Stimulated activated CD8-positive, alpha-beta memory T cell treated with anti-CD3 and anti-CD28 coated beads, Interleukin-4, amount 100 ng/mL, for 24 hours (primary cell): ENCODE data around the gene ATAD2B.
"Not testable (repeated sequence)": the region's sequence is repeated elsewhere in the genome, so short reads cannot be mapped to it uniquely, and the experiment has no call there.

Source experiments
- DNase-seq: peaks from one replicate; pipeline ENCODE4 v3.0.0-alpha.2; 2020; ENCODE audit warnings: low read depth

Gene ATAD2B

DNA sequence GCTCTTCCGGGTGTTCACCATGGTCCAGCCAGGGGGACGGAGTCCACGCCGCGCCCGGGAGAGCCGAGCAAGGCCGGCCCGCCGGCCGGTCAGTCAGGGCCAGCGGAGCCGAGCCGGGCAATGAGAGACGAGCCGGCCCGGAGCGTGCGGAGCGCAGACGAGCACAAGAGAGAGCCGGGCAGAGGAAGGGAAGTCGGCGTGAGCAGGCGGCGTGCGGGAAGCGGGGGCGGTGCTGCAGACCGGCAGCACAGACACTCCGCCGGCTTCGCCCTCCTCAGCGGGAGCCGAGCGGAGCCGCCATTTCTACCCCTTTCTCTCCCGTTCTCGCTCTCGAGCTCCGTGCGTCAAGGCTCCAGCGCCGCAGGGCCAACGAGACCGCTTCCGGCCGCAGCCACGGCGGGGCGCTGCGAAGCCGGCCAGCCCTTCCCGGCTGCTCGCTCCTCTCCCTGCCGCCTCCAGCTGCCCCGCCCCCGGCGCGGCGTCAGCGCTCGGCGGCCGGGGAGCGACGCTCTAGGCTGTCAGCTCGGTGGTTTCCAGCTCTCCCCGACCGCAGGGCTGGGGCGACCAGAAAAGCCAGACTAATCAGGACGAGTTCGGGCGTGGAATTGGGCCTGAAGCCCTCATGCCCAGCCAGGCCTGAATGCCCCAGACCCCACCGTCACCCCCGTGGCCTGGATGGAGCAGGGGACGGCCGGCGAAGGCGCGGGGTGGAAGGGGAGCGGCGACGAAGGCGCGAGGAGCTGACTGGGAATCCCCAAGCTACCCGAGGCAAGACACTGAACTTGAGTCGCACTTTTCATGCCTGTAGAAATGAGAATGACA, at the start of gene ATAD2B:
Gene ATAD2B, minus strand, starts transcription at position 374 of the 822 bp plus-strand sequence. Its CDS starts 353 bp downstream, at position 21.
- DNase-seq: peak; percentile 90

DNA sequence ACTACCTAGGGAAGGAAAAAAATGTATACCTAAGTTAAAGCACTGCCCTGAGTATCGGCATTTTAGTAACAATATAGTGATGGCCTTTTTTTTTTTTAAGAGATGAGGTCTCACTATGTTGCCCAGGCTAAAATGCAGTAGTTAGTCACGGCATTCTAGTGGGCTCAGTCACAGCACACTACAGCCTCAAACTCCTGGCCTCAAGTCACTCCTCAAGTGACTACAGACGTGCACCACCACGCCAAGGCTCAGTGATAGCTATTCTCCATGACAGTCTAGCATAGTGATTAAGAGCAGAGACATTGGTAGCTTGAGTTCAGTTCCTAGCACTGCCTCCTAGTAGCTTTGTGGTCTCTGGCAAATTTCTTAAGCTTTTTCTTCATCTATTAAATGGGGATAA, 40.9 kb upstream of the ATAD2B start:
- DNase-seq: no peak

DNA sequence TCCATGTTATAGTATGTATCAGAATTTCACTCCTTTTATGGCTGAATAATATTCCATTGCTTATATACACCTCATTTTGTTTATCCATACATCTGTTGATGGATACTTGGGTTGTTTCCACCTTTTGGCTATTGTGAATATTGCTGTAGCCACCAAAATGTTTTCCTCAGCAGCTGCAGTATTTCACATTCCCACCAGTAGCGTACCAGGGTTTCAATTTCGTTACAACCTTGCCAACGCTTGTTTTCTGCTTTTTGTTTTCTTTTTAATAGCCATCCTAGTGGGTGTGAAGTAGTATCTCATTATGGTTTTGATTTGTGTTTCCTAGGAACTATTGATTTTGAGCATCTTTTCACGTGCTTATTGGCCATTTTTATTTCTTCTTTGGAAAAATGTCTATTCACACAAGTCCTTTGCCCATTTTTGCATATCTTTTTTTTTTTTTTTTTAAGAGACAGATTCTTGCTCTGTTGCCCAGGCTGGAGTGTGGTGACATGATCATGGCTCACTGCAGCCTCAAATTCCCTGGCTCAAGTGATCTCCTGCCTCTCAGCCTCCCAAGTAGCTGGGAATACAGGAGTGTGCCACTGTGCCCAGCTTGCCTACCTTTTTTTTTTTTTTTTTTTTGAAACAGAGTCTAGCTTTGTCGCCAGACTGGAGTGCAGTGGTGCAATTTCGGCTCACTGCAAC, 27.5 kb upstream of the ATAD2B start:
- no peak for DNase-seq

DNA sequence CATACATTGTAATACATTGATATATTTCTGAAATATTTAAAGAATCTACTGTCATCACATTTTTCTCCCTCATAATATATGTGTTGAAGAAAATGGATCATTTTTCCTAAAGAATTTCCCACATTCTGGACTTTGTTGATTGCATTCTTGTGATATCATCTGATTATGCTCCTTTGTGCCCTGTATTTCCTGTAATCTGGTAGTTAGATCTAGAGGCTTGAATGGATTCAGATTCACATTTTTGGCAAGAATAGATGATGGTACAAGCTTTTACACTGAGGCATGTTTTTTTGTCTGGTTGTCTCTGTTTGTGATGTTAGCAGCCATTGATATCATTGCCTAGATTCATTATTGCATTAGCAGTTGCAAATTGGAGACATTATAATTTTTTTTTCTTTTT, 26.7 kb upstream of the ATAD2B start:
- DNase-seq: no peak

DNA sequence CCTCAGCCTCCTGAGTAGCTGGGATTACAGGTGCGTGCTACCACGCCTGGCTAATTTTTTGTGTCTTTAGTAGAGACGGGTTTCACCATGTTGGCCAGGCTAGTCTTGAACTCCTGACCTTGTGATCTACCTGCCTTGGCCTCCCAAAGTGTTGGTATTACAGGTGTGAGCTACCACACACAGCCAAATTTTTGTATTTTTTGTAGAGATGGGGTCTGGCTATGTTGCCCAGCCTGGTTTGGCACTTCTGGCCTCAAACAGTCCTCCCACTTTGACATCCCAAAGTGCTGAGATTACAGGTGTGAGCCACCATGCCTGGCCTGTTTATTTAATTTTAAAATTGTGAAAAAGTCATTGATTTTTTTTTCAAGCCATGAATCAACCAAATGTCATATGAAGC, 25.6 kb upstream of the ATAD2B start:
- DNase-seq: not testable (repeated sequence)

DNA sequence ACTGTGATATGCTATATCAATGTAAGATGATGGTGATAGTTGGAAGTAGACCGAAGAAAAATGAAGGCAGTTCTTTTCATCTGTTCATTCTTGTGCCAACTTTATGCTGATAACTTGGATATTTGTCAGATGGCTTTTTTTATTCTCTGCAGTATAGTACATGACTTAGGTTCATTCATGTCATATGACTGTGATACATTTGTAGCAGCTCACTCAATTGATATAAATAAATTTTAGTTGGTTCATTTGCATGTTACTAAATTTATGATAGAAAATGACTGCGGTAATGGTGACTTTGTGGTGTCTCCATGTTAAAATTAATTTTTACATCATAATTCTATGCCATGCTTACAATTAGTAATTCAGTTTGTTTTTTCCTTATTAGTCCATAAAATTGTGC, 20.4 kb upstream of the ATAD2B start:
- no peak for DNase-seq

DNA sequence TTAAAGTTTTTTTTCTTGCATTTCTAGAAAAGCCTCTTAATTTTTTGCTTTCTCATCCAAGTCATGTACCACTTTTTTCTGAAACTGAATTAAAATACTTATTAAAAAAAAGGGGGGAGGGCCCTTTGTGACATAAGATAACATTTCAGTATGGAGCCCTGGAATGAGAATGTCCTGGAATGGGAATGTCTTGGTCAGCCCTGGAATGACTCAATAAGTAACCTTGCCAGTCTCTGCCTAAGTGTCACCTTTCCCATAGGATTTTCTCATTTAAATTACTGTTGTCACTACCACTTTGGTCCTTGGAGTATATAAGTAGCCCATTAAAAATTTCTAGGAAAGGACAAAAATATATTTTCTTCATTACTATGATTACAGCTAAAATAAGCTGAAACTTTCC, 18.1 kb upstream of the ATAD2B start:
- no peak for DNase-seq

DNA sequence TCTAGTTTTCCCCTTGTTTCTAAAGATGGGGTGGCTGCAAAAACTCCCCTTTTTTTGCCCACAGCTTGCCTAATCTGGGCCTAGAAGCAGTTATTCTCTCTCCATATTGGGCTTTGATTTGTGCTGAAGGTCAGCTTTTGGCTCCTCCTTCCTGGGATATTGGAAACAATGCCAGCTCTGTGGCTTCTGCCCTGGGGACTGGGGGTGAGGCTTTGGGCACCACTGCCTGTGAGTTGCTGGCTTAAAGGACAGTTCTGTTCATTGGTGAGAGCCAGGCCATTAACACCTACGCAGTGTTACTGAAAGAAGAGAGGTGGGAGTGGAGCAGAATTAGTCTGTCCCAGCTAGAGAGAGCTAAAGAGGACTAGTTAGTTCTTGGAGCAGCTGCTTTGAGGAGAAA, 17.6 kb upstream of the ATAD2B start:
- no peak for DNase-seq

DNA sequence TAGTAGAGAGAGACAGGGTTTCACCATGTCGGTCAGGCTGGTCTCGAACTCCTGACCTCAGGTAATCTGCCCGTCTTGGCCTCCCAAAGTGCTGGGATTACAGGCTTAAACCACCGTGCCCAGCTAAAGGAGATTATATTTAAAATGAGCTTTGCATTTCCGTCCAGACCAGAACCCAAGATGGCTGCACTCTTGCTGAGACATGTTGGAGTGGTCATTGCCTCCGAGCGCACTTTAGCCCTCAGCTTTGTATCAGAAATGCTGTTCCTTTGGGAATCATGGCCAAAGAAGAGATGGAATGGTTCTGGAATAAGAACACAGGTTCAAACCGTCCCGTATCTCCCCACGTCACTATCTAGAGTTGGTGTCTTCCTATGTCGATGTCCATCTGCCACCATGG, 16.7 kb upstream of the ATAD2B start:
- DNase-seq: no peak

DNA sequence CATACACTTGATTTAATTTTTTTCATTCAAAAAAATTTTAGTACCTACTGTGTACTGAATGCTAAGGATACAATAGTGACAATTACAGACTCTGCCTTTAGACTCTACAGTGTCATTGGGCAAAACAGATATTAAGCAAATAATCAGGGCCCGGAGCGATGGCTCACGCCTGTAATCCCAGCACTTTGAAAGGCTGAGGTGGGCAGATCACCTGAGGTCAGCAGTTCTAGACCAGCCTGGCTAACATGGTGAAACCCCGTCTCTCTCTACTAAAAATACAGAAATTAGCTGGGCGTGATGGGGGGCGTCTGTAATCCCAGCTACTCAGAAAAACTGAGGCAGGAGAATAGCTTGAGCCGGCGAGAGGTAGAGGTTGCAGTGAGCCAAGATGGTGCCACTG, 14.7 kb upstream of the ATAD2B start:
- no peak for DNase-seq

DNA sequence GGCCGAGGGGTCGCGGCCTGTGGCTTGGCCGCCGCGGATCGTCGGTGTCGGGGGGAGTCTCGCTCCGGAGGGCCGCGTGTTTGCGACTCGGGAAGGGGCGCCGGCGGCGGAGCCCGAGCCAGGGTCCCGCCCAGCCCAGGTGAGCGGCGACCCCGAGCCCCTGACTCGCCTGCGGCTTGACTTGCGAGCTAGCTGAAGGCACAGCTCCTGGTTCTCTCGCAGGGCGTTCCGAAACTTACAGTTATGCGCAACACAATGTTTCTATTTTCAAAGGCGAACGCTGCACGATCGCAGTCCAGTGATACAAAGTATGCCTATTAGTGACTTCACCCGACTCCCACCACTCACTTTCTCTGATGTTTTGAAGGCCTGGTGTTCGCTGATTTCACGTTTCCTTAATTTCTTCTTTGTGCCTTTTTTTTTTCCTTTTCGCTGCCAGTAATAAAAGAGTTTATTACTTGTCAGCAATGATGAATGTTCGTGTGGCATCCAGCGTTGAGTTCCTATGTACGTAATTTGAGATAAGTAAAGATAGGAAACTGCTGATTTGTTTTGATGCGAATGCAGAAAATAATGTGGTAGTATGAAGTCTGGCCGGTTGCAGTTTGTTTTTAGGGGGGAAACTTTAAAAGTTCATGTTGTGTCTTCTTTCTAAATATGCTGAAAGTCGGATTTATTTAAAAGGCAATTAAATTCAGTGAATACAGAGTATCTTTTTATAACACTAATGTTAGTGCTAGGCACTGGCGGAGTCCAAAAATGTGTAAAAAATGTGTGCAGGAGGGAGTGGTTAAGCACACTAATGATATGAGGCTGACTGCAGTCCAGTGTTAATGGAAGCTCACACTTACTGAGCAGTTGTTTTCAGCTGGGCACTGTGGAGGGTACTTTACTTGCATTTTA, 14.0 kb upstream of the ATAD2B start:
- DNase-seq: no peak

DNA sequence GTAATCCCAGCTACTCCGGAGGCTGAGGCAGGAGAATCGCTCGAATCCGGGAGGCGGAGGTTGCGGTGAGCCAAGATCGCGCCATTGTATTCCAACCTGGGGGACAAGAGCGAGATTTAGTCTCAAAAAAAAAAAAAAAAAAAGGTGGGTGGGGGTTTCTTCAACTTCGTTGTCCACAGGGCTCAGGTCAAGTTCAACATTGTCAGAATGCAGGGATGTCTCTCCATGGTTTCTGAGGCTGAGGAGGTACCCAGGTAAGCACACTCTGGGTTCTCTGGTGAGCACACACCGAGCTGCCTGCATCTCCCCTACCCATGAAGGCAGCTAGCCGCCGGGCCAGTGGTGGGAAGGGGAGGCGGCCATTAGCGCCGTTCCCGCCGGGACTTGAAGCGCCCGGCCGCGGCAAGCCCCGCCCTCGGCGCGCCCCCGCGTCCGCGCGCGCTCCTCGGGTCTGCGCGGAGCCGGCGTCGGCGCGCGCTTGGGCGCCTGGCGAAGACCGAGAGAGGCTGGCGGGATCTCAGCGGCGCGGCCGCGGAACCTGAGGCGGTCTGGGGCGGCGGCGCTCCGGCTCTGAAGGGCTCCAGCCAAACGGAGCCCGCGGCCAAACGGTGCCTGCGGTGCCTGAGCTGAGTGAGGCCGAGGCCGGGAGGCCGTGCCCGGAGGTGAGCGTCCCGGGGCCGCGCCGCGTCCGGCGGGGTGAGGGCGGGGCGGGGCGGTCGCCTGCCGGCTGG, 13.2 kb upstream of the ATAD2B start, which contains the start of gene UBXN2A:
Gene UBXN2A, plus strand, starts transcription at position 477 of the 731 bp plus-strand sequence. CDS start 17,852 bp downstream, outside the sequence.
- DNase-seq: peak; percentile 60

DNA sequence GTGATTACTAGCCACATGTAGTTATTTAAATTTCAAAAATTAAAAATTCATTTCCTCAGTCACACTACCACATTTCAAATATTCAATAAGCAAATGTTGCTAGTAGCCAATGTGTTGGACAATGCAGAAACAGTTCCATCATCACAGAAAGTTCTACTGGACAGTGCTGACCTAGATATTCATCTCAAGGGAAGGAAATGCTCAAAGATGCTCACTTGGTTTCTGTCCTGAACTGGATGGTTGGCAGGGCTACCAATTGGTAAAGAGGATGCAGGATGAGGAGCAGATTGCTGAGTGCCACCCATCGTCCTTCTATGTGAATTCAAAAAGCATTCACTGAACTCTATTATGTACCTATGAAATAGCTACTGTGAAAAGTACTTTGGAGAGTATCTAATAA, 7.3 kb upstream of the ATAD2B start:
- no peak for DNase-seq

DNA sequence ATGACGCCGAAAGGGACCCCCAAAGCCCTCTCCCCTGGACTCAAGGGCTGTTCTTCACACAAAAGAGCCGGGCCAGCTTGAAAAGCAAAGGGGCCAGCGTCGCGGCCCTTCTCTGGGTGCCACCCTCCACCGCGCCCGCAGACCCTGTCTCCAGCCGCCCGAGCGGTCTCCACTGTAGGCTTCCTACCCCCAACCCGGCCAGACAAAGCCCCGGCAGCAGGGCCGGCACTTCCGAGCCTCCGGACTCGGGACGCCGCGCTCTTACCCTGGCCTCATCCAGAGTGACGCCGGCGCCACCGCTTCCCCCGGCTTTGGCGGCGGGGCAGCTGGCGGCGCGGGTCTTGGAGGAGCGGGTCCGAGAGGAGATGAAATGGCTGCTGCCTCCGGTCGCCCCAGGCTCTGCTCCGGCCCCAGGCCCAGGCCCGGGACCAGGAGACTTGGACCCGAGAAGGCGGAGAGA, 603 bp downstream of the ATAD2B start:
- no peak for DNase-seq

DNA sequence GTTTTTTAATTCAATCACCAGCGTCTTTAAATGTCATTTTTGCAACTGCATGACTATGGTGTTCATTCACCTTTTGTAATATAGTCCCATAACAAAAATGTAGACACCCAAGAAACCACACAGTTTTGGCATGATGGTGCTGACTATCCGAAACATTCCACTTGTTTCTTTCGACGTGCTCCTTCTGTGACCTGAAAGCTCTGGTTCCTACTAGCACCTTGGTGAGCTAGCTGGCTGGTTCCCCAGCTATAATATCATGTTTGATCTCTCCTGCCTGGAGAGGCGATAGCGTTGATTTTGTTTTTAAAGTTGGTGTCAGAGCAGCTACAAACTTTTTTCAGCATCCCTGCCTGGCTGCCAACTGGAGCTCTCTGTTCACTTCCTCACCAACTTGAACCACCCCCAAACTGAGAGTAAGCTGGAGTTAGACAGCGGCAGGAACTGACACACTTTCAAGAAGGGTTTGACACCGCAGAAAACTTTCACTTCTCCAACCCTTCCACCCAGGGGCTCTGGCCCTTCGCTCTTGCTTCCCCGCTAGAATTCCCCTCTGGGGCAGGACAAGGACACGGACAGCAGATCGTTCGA, 1.1 kb downstream of the ATAD2B start:
- no peak for DNase-seq

DNA sequence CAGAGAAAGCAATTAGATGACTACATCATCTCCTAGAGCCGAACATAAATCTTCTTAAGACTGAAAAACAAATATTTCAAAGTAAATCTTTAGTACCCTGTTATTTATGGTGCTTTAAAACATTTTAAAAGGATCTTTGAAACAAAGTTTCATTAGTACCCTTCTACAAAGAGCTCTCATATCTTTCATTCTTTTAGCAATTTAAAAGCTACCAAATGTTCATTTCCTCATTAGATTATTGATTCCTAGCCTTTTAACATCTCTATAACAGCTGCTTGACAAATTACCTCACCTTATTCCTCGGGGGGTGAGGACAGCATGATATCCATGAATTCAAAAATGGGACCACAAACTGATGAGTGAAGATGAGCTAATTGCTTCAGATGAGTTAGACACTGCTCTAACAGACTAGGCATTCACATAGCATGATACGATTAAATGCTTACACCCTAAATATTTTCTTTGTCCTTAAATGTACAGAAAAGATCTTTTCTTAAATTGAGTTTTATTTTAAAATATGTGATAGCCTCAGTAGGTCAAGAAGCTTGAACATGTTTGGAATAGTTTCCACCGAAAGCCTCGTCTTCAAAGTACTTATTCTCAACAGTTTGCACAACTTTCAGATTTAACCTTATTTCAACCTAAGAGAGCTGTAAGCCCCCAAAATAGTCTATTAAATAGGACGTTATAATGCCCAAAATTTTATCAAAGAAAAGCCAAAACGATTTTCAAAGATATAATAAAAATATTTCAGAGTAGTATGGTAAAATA, 2.1 kb downstream of the ATAD2B start:
- no peak for DNase-seq

DNA sequence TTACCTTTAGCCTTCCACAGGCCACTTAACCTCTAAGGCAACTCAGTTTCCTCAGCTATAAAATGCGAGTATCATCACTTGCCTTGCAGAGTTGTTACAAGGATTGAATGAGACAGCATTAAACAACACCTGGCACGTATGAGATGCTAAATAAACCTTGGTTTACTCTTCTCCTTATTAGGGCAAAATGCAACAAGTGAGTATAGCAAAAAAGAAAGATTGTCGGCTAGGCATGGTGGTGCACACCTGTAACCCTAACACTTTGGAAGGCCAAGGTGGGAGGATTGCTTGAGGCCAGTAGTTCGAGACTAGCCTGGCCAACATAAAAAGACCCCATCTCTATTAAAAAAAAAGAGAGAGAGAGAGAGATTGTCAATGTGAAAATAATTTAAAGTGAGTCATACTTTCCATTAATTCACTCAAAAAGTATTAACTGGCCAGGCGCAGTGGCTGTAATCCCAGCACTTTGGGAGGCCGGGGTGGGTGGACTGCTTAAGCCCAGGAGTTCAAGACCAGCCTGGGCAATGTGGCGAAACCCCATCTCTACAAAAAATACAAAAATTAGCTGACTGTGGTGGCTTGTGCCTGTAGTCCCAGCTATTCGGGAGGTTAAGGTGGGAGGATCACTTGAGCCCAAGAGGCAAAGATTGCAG, 8.0 kb downstream of the ATAD2B start:
- no peak for DNase-seq

DNA sequence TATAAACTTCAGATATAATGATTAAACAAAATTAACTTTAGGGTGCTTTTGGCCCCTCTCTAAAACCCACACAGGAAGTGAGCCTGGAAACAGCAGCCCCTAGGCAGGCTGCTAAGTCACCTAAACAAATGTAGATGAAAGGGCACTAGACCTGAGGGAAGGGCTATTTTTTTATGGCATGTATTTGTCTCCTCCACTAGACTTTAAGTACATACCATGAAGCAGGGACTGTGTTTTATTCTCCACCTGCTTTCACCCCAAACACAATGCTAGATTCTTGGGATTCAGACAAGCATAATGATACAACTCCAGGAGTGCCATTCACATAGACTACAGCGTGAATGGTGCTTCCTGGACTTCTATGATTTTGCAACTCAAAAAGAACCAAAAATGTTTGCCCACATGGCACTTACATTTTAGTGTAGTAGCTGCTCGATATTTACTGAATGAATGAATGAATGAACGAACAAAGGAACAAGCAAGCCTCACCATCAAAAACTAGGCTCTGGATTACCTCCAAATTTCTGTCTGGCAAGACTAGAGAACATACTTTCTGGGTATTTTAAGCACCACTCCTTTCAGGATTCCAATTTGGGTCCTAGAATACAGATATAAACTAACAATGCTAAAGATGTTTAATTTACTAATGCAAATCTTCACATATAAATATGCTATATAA, 10.1 kb downstream of the ATAD2B start:
- DNase-seq: no peak

DNA sequence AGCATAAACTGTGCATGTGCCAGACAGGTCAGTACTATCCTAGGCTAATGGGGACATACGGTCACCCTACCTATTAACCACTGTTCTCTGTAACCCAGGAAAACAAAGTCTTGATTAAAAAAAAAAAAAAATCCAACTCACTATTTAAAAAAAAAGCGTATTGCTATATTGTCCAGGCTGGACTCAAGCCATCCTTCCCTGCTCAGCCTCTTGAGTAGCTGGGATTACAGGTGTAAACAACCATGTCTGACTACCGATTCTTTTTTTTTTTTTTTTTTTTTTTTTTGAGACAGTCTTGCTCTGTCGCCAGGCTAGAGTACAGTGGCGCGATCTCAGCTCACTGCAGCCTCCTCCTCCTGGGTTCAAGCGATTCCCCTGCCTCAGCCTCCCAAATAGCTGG, 11.6 kb downstream of the ATAD2B start:
- DNase-seq: no peak
